Measurements from ENCODE around the gene USP54. TPM values are rescaled to one million over a fixed set of nuclear protein-coding genes. Genes with fewer than 3 reads are reported as not detected.
A peak's percentile ranks its signal among the peaks of the same experiment; 100 is the strongest.

The USP54 gene, protein sequence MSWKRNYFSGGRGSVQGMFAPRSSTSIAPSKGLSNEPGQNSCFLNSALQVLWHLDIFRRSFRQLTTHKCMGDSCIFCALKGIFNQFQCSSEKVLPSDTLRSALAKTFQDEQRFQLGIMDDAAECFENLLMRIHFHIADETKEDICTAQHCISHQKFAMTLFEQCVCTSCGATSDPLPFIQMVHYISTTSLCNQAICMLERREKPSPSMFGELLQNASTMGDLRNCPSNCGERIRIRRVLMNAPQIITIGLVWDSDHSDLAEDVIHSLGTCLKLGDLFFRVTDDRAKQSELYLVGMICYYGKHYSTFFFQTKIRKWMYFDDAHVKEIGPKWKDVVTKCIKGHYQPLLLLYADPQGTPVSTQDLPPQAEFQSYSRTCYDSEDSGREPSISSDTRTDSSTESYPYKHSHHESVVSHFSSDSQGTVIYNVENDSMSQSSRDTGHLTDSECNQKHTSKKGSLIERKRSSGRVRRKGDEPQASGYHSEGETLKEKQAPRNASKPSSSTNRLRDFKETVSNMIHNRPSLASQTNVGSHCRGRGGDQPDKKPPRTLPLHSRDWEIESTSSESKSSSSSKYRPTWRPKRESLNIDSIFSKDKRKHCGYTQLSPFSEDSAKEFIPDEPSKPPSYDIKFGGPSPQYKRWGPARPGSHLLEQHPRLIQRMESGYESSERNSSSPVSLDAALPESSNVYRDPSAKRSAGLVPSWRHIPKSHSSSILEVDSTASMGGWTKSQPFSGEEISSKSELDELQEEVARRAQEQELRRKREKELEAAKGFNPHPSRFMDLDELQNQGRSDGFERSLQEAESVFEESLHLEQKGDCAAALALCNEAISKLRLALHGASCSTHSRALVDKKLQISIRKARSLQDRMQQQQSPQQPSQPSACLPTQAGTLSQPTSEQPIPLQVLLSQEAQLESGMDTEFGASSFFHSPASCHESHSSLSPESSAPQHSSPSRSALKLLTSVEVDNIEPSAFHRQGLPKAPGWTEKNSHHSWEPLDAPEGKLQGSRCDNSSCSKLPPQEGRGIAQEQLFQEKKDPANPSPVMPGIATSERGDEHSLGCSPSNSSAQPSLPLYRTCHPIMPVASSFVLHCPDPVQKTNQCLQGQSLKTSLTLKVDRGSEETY (N-terminal part only)
- total RNA-seq, result 100 to 1,000 TPM; 159 to 315 (median 201) TPM

DNA sequence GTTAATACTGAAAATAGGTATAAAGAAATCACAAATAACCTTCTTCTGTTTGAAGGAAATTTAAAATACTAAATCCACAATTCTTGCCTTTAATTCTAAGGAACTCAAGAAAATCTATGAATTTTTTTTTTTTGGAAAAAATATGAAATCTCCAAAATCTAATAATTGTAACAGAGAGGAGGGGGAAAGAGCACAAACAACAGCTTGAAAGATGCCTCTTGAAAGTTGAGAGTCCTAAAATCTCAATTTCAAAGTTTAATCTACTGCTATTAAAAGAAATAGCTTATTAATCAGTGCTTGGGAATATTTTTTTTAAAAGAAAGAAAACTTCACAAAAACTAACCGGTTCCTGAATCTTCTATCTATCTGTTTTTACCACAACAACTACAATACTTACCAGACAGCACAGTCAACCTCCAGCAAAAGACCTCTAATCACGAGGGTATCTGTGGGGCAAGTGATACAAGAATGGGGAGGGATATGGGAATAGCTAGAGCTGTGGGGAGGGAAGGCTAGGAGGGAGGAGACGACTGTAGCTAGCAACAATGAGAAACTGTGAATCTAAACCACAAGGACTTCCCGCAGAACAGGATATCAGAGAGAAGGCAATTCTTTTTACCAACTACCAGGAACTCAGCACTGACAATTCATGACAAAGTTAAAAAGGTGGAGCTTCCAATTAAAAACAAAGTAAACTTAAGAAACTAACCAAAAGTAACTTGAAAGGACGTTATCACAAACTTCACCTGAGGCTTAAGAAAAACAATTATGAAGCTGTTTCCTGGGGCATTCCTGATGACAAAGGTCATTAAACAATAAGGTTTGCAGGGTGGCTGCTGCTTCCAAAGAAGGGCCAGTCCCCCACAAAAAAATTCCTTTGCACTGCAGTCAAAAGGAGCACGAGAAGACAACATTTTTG lies at the start of gene USP54:
Gene USP54, minus strand, starts transcription at position 462 of the 919 bp plus-strand sequence. CDS start 15,684 bp downstream, outside the sequence.
- no peaks in the 10 kb centered on the region for H3K27me3 ChIP-seq
- intact Hi-C loops (cut with DNase I), result no loop called here
- no peak within 1 kb of the TSS for H3K4me3 ChIP-seq (replicated peaks in 1 of 3)
- no peaks in the 10 kb centered on the region for H3K9me3 ChIP-seq
- WGBS, 2 donors, result 17 to 19% methylated on average over 6 of the region's 6 CpGs
- peaks cover 70 to 73% of the 10 kb centered on the region in 2 donors for H3K4me1 ChIP-seq
- no peak for DNase-seq
- H3K27ac ChIP-seq, result peak within 1 kb of the TSS; percentile 87 to 92 (median 88)
- no peaks in the 10 kb centered on the region for H3K36me3 ChIP-seq
- TF ChIP-seq, protein P1, sequence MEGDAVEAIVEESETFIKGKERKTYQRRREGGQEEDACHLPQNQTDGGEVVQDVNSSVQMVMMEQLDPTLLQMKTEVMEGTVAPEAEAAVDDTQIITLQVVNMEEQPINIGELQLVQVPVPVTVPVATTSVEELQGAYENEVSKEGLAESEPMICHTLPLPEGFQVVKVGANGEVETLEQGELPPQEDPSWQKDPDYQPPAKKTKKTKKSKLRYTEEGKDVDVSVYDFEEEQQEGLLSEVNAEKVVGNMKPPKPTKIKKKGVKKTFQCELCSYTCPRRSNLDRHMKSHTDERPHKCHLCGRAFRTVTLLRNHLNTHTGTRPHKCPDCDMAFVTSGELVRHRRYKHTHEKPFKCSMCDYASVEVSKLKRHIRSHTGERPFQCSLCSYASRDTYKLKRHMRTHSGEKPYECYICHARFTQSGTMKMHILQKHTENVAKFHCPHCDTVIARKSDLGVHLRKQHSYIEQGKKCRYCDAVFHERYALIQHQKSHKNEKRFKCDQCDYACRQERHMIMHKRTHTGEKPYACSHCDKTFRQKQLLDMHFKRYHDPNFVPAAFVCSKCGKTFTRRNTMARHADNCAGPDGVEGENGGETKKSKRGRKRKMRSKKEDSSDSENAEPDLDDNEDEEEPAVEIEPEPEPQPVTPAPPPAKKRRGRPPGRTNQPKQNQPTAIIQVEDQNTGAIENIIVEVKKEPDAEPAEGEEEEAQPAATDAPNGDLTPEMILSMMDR (IDR thresholded peaks at IDR 0.05), result no peak
- TF ChIP-seq POLR2A (IDR thresholded peaks at IDR 0.05), result peak in 1 of 2 donors; percentile 58

DNA sequence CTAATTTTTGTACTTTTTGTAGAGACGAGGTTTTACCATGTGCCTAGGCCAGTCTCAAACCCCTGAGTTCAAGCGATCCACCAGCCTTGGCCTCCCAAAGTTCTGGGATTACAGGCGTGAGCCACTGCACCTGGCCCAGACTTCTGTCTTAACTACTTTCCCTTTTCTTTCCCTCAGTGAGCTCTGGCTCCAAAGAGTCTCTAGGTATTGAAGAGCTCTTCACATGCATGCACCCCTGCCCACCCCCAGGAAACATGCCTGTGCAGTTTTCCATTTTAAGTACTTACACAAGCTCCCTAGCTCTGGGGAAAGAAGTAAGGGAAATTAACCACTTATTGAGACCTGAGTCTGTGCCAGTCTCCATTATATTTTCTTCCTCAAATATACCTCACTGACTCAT lies 48.1 kb upstream of the USP54 start:
- WGBS, 2 donors, result 51 to 63% methylated on average over 3 of the region's 3 CpGs
- Histone ChIP-seq H3K27ac (peak overlapping the region; percentile 58 to 75 (median 69)), H3K9me3 (no peaks in the 10 kb centered on the region), H3K36me3 (no peaks in the 10 kb centered on the region), H3K27me3 (no peaks in the 10 kb centered on the region), H3K4me3 (replicated peaks in 1 of 3) (no peak overlapping the region), H3K4me1 (peaks cover 32 to 33% of the 10 kb centered on the region in 2 donors)
- peak; percentile 71 to 78 for DNase-seq
- intact Hi-C loops (cut with DNase I), result no loop called here
- TF ChIP-seq POLR2A (IDR thresholded peaks at IDR 0.05), result no peak
- TF ChIP-seq, protein P1 (IDR thresholded peaks at IDR 0.05), result no peak

- Histone ChIP-seq H3K36me3 (no peaks in the 10 kb centered on the region), H3K9me3 (no peaks in the 10 kb centered on the region), H3K4me3 (replicated peaks in 1 of 3) (no peak overlapping the region), H3K27me3 (no peaks in the 10 kb centered on the region), H3K4me1 (peaks cover 18% of the 10 kb centered on the region in 2 donors), H3K27ac (no peak overlapping the region)
- no peak for DNase-seq
- WGBS, 2 donors, result 0 to 52% methylated on average over 1 of the region's 1 CpG
- TF ChIP-seq, protein P1 (IDR thresholded peaks at IDR 0.05), result no peak
- TF ChIP-seq POLR2A (IDR thresholded peaks at IDR 0.05), result no peak
- intact Hi-C loops (cut with DNase I), result no loop called here
Observed at GRCh38 chr10:73635781-73636180, 44.6 kb upstream of the USP54 start.

GRCh38 chr10:73634421-73634820 lies 43.3 kb upstream of the USP54 start:
- intact Hi-C loops (cut with DNase I), result no loop called here
- Histone ChIP-seq H3K9me3 (no peaks in the 10 kb centered on the region), H3K4me3 (replicated peaks in 1 of 3) (no peak overlapping the region), H3K27ac (no peak overlapping the region), H3K27me3 (no peaks in the 10 kb centered on the region), H3K4me1 (peaks cover 5% of the 10 kb centered on the region in 2 donors), H3K36me3 (no peaks in the 10 kb centered on the region)
- TF ChIP-seq, protein P1 (IDR thresholded peaks at IDR 0.05), result no peak
- TF ChIP-seq POLR2A (IDR thresholded peaks at IDR 0.05), result no peak
- DNase-seq, result no peak
- WGBS, 2 donors, result 73 to 81% methylated on average over 5 of the region's 5 CpGs

All from thyroid gland (tissue), 4 donors.